Glomerular visceral epithelial cell (primary cell): ENCODE data around the gene DUSP7.

Experiments used
- DNase-seq: peaks from one replicate; pipeline ENCODE4 v3.0.0-alpha.2; 2016; ENCODE audit errors: extremely low spot score

Gene DUSP7

GRCh38 chr3:52029053-52029452 lies 27.3 kb downstream of the DUSP7 start:
- DNase-seq: no peak

- DNase-seq: no peak
Measured at GRCh38 chr3:52028572-52028971, 27.8 kb downstream of the DUSP7 start.

- no peak for DNase-seq
Measured at GRCh38 chr3:52026041-52026440, 30.3 kb downstream of the DUSP7 start.

- no peak for DNase-seq
Measured at GRCh38 chr3:52025453-52025852, 30.9 kb downstream of the DUSP7 start.

- DNase-seq: no peak
Measured at GRCh38 chr3:52024765-52025452, 31.5 kb downstream of the DUSP7 start.

GRCh38 chr3:52023860-52024764 lies 32.3 kb downstream of the DUSP7 start:
- no peak for DNase-seq

GRCh38 chr3:52023101-52023770 lies 33.1 kb downstream of the DUSP7 start:
- DNase-seq: no peak

- no peak for DNase-seq
Measured at GRCh38 chr3:52022323-52023100, 33.9 kb downstream of the DUSP7 start.

GRCh38 chr3:52021489-52022268 lies 34.7 kb downstream of the DUSP7 start:
- no peak for DNase-seq

- DNase-seq: no peak
Measured at GRCh38 chr3:52020796-52021195, 35.6 kb downstream of the DUSP7 start.

GRCh38 chr3:52019352-52020080 lies 36.9 kb downstream of the DUSP7 start:
- DNase-seq: no peak

GRCh38 chr3:52018319-52019000 lies 37.9 kb downstream of the DUSP7 start:
- DNase-seq: no peak

- DNase-seq: no peak
Measured at GRCh38 chr3:52017586-52017985, 38.8 kb downstream of the DUSP7 start.

GRCh38 chr3:52015438-52016228 lies 40.7 kb downstream of the DUSP7 start:
- no peak for DNase-seq

- no peak for DNase-seq
Measured at GRCh38 chr3:52014613-52015012, 41.8 kb downstream of the DUSP7 start.

GRCh38 chr3:52013802-52014598 lies 42.4 kb downstream of the DUSP7 start:
- DNase-seq: no peak

- no peak for DNase-seq
Measured at GRCh38 chr3:52012699-52013098, 43.7 kb downstream of the DUSP7 start.

GRCh38 chr3:52010431-52010830 lies 45.9 kb downstream of the DUSP7 start:
- no peak for DNase-seq
